ENCODE results near the gene SUPT4H1.

Gene SUPT4H1

DNA sequence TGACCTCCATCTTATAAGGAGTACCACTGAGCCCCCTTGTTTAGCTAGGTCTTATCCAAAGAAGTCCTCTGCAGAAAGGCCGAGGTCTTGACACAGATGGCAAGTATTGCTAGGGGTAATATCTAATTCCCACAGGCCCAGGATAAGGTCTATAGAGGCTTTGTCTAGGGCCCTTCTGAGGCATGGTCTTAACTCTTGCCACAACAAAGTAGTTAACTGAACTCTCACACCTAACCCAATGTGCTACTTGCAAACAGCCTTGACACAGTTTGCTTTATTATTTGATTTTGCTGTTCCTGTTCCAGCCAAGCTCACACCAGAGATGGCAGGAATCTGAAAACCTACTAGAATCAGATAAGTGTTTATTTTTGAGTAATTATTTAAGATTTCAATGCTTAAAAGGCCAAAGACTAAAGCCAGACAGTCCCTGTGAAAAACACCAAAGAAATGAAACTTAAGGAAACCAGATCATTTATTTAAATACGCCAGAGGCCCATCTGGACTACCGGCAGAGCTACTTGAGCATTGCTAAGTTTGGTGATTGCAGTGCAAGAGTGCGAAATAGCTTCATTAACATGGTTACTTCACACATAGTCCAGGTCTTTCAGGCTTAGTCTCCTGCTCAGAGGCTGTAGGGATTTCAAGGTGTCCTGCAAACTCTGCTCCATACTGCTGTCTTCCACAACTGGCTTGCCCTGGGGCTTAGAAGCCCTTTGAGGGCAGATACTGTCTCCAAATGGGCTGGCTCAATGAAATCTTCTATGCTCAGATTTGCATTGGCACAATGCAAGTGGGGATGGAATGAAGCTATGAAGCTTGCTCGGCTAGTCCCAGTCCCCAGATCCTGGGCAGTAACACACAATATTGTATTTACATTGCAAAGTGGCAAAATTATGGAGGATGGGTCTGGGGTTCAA, 28.5 kb upstream of the SUPT4H1 start:
- DNase-seq: no peak

GRCh38 chr17:58379511-58379824, 27.5 kb upstream of the SUPT4H1 start:
- DNase-seq: no peak

DNA sequence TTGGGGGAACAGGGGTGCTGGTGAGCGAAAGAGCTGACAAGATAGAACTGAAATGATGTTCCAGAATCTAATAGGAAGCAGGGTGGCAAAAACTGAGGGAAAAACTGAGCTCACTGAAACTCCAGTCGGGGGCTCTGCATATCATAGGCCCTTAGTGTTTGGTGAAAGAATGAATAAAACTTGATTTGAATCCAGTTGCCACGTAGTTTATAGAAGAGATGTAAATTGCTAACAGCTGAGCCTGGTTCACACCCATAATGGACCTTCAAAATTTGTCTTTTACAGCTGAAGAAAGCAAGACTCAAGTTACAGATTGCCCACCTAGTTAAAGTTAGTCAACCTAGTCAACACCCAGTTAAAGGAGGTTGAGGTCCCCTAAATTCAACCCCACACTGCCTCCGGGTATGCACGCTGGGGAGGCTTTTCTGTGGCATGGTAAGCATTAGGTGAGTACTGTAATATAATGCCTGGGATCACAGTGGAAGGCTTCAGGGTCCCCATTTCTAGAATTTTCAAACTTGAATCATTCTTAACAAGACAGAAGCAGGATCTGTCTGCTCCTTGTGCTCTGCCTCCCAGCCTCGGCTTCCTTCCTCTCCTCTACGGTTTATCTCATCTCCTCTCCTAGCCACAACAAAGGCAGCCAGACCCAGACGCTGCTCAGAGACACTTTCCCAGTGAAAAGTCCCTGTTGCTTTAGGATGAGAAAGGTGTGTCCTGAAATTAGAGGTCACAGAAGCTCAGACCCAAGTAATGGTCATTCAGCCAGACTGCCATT, 26.9 kb upstream of the SUPT4H1 start:
- DNase-seq: no peak

DNA sequence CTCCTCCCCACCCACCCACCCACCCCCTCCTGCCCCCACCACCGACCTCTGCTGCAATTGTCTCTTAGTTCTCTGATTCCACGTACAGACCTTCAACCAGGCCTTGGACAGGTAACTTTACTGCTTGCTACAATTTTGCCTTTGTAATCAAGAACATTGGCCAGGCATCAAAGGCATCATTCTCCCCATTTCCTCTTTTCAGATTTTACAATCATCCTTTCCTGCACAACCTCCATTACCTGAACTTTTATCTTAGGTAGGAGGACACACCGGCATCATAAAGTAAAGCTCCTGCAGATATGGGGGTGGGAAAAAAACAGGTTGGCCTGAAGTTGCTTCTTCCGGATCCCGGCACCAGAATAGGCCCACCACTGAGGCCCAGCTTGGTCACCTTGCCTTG, 25.7 kb upstream of the SUPT4H1 start:
- DNase-seq: no peak

GRCh38 chr17:58377093-58377601, 25.1 kb upstream of the SUPT4H1 start:
- DNase-seq: no peak

DNA sequence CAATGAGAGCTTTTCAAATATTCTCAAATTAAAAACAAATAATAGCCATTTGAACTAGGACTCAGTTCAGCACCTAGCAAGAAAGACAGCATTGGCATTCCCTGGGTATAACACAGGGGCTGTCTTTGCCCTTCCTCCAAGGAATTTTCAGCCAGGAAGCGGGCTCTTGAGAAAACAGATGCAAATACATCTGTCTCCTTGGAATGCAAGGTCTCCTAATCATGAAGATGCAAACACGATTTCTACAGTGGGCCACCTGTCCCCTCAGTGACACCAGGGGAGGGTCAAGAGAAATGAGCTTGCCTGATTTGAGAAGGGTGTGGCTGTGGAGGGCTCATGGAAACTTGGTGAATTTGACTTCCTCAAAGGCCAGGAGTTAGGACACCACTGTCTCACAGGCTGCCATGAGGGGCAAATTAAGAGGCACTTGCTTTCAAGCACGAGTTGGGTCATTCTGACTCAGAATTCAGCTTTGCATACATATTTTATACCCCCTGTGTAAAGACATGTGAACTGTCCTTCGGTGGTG, 24.5 kb upstream of the SUPT4H1 start:
- no peak for DNase-seq

DNA sequence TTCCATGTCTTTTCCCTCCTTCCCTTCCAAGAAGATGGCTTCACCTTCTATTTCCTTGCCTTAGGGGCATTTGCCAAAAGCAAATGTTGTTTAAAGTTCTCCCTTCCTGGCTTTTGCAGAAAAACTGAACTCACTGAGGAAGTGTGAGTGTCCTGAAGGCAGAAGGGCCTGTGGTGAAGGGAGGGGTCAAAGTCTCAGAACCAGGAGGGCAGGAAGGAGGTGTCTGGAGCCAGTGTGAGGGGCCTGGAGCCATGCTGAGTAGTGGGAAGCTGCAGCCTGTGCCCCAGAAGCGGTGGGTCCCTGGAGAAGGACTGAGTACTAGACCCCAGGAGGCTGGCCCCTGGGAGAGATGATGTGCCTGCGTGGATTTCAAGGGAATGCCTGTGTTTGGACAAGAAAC, 23.8 kb upstream of the SUPT4H1 start:
- no peak for DNase-seq

DNA sequence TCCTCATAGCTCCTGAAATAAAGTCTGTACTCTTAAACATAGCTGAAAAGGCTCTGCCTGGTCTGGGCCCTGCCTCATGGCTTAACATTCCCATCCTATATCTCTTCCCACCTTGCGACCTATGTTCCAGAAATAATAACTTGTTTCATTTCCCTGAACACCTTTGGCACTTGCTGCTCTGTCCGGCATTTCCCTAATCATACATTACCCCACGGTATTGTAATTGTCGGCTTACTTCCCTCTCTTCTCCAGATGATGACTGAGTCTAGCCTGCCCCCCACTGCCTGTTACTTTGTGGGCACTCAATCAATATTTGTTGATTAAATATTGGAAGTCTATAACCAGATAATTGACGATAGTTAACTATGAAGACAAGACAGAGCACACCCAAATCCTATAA, 23.3 kb upstream of the SUPT4H1 start:
- no peak for DNase-seq

GRCh38 chr17:58373923-58374322, 21.9 kb upstream of the SUPT4H1 start:
- DNase-seq: no peak

GRCh38 chr17:58373003-58373402, 21.0 kb upstream of the SUPT4H1 start:
- no peak for DNase-seq

DNA sequence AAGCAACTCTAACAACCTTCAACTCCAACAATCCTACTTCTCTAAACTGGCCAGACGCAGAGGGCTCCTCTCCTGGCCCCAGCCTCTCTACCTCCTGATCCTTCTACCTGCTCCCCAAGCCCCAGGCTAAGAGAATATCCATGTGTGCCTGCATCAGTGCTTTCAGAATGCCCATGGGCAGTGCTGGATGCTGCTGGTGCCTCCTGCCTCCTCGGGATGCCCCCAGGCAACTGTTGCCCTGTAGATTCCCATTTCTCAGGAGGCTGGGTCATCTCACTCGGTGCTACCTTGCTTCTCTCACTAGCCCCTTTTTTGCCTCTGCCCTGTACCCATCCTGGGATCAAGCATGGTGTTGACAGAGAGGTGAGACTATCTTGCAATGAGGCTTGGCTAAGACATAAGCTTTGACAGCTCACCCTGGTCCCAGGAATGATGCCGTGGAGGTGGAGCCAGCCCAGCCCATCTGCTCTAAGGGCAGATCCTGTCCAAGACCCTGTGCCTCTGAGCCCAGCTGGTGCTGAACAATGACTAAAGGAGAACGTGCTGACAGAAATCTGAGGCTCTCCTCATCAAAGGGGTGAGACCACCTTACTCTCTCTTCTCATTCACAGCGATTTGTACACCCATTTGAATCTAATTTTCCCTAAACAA, 19.4 kb upstream of the SUPT4H1 start:
- no peak for DNase-seq

GRCh38 chr17:58370716-58371115, 18.7 kb upstream of the SUPT4H1 start:
- no peak for DNase-seq

DNA sequence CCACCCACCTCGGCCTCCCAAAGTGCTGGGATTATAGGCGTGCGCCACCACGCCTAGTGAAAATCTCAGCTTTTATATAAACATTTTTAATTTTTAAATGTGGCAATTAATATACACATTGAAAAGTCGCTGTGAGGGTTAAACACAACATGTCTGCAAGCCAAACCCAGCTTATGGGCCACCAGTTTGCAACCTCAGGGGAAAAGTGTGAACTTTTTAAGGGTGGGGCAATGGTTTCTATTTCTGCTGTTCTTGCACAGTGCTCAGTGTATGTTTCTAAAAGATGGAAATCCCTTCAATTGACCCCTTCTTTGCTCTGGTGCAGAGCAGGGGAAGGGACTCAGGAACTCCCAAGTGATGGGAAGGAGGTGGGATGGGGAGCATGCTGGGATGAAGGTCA, 18.3 kb upstream of the SUPT4H1 start:
- no peak for DNase-seq

DNA sequence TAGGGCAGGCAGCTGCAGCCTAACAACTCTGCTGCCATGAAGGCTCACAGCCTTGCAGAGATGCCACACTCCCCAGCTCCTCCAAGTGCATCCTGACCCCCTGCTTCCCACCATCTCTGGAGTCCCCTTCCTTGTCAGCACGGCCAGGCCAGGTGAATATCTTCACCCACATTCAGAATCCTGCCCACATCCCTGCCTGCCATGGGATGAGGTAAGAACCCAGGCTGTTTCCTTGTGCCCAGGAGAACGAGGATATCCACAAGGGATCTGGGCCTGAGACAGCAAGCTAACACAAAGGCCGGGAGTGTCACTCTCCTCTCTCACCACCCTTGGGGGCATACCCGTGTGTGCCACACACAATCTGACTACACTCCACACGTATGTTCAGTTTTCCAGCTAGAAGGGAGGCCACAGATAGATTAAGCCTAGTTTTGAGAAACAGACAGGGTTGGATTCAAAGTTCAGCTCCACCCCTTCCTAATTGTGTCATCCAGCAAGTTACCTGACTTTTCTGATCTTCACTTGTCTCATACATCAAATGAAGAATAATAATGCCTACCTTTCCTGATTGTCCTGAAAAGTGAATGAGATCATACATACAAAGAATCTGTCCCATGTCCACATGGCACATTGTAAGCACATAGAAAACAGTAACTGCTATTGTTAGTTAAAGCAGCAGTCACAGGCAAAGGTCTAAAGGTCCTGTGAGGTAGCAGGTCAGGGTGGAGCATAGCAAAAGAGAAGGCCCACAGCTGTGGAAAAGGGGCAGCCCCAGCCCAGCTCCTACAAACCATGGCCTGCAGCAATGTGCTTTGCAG, 17.4 kb upstream of the SUPT4H1 start:
- DNase-seq: no peak

DNA sequence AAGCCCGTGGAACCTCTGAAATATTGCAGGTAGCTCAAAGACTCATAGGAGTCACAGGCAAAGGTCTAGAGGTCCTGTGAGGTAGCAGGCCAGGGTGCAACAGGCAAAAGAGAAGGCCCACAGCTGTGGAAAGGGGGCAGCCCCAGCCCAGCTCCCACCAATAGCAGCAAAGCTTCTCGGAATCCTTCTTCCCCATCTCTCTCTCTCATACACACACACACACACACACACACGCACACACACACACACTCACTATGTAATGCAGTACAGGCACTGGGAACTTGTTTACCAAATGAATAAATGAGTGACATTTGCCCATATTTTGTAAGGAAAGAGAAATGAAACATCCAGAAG, 16.8 kb upstream of the SUPT4H1 start:
- no peak for DNase-seq

DNA sequence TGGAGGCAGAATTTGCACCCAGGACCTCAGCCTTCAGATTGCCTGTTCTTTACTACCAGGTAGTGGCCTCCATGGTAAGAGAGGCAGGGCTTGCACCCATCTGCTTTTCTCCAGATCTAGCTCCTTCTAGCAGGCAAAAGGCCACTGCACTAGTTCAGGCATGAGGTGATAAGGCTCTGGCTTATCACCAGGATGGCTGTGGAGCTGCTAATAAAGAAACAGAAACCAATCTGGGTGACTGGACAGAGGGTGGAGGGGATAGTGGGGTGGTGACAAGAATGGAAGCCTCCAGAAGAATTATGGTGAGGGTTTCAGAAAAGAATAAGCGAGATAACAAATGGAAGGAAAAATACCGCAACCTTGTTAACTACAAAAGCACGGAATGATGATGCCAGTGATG, 15.5 kb upstream of the SUPT4H1 start:
- DNase-seq: no peak

DNA sequence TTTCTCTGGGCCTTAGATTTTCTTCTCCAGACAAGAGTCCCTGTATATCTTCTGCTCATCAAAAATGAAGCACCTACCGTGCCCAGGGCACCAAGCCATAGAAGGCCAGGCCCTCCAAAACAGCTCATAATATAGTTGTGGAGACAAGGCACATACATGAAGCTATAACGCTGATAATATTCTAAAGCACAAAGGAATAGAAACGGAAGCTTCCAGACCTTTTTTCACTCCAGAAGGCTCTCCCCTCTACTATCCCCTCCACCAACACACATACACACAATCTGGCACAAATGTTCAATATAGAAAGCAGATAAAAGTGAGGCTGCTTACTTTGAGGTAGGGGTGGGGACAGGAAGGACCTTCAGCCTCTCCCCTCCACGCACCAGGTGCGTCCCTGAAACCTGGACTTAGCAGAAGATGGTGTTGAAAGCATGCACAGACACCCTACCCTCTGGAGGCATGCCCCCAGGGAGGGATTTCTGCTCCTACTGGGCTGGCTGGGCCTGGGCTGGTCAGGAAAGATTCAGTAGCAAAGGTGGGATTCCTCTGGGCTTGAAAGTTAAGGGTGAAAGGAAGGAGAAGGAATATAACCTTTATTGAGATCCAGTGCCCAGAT, 14.1 kb upstream of the SUPT4H1 start:
- no peak for DNase-seq

GRCh38 chr17:58365185-58365979, 13.4 kb upstream of the SUPT4H1 start:
- no peak for DNase-seq

DNA sequence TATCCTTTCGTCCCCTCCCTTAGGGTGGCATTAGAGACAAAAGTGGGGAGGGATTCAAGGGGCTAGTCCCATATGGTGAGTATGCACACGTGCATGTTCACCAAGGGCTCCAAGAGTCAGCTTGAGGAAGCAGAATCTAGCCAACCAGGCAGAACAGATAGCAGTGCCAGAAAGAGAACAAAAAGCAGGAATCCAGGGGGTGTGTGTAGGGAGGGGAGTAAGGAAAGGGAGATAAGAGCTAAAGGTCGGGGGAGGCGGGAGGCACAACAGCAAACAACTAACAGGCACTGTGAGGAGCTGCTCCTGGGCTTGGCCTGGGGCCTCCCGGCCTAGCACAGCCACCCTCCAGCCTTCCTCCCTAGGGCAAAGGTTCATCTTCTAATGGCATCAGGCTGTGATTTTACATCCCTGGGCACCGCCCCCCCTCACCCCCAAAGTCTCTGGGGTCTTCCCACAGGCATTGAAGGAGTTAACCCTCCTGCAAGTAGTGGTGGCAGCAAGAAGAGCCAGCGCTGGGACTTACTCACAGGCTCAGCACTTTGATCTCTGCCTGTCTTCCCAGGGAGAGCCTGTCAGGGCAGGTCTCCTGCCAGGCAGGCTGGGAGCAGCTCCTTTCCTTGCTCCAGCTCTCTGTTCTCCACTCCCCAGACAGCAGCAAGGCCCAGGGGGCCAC, 12.4 kb upstream of the SUPT4H1 start:
- no peak for DNase-seq

DNA sequence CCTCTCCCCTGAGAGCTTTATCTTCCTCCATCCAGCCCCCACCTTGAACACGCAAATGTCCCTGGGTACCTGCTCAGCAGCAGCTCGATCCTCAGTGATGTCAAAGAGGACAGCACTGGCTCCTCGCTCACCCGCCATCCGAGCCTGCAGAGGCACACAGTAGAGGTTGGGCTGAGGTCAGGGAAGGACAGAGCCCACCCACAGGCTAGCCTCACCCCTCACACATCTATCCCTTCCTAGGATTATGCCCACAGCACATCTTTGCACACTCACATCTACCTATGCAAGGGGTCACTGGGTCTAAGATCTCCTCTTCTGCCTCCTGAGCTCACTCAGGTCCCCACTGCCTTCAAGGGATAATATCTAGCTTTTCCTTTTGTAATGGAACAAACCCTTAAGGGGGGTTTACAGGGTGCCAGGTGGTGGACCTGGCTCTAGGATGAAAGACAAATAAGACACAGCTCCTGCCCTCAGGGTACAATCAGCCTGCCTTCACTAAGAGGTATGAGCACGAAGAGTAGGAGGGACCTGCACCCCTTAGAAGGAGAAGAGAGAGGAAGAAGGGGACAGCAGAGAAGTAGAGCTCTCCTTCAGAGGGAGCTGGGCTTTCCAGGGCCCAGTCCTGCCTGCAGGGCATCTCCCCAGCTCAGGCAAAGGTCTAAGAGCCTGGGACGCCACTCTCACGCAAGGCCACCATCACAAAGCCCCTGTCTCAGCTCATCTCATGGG, 11.6 kb upstream of the SUPT4H1 start:
- DNase-seq: no peak
